ENCODE data around the gene PSME3IP1. TPM values are rescaled to one million over a fixed set of nuclear protein-coding genes. Genes with fewer than 3 reads are reported as not detected.

PSME3IP1 gene
- polyA plus RNA-seq, 1 of the 3 experiments (the other 2 are of a cell fraction), result 80.9 TPM

- H3K4me2 ChIP-seq, result no peak overlapping the region
- no peak overlapping the region for H3K4me3 ChIP-seq (ENCODE audit: low read depth in 2 of 2, low read length in 1 of 2)
- H4K20me1 ChIP-seq (ENCODE audit: insufficient read depth), result no peaks in the 10 kb centered on the region
- H3K27me3 ChIP-seq (ENCODE audit: insufficient read depth), result no peaks in the 10 kb centered on the region
- ChIA-PET POLR2A (no interaction called here), CTCF (interaction anchor here (1.0 to 2.5 kb wide), 2 partner anchors 10 to 205 kb away, joined by 3 to 6 read pairs; no protein-coding TSS in a partner anchor)
- no peak for DNase-seq
- no peak overlapping the region for H3K27ac ChIP-seq (ENCODE audit: low read depth in 2 of 2, low read length in 1 of 2)
- peaks cover 6% of the 10 kb centered on the region for H3F3A ChIP-seq (replicated peaks; ENCODE audit: insufficient read depth)
- peaks cover 13% of the 10 kb centered on the region; the same call in 1 of the 2 replicates for H3K79me2 ChIP-seq (ENCODE audit: insufficient read depth)
- no peak overlapping the region for H3K9ac ChIP-seq
- no peaks in the 10 kb centered on the region for H3K9me2 ChIP-seq
- WGBS (ENCODE audit: low lambda C conversion rate), result 100% methylated on average over 1 of the region's 1 CpG
- H3K9me3 ChIP-seq, result no peaks in the 10 kb centered on the region
- peaks cover 62 to 89% of the 10 kb centered on the region in 2 experiments for H3K36me3 ChIP-seq (replicated peaks in 1 of 2; ENCODE audit: control insufficient read depth in 1 of 2, insufficient read depth in 2 of 2, low read length in 1 of 2)
- TF ChIP-seq SMC3 (IDR thresholded peaks at IDR 0.05; ENCODE audit: low read depth, low read length) (no peak), NRF1 (IDR thresholded peaks at IDR 0.05; ENCODE audit: low read depth, low read length) (no peak), RCOR1 (IDR thresholded peaks at IDR 0.05; ENCODE audit: low read length) (no peak), YY1 (IDR thresholded peaks at IDR 0.05; ENCODE audit: low read depth) (no peak), RXRA (IDR thresholded peaks at IDR 0.05; ENCODE audit: borderline replicate concordance, low read depth) (no peak), EZH2phosphoT487 (IDR thresholded peaks at IDR 0.05; ENCODE audit: borderline replicate concordance, low read depth) (no peak), GABPA (IDR thresholded peaks at IDR 0.05; ENCODE audit: low read depth) (no peak), NFIC (IDR thresholded peaks at IDR 0.05; ENCODE audit: borderline replicate concordance) (no peak), POLR2AphosphoS5 (IDR thresholded peaks at IDR 0.05; ENCODE audit: low read depth, low read length) (no peak), MAX (IDR thresholded peaks at IDR 0.05; ENCODE audit: low read depth) (no peak), FOSL2 (IDR thresholded peaks at IDR 0.05; ENCODE audit: borderline replicate concordance, low read depth) (no peak), GATA2 (CRISPR knock-in tag; IDR thresholded peaks at IDR 0.05) (no peak)
- no peaks in the 10 kb centered on the region for H3K4me1 ChIP-seq (ENCODE audit: control insufficient read depth in 1 of 2, insufficient read depth in 2 of 2, low read depth in 1 of 2, low read length in 1 of 2)
- no peak overlapping the region for H2AFZ ChIP-seq (ENCODE audit: low read depth)
These were observed 27.6 kb upstream of the PSME3IP1 start for GRCh38 chr16:57213462-57213861.

- TF ChIP-seq EZH2phosphoT487 (IDR thresholded peaks at IDR 0.05; ENCODE audit: borderline replicate concordance, low read depth), result no peak
- no peak for TF ChIP-seq ELF1 (IDR thresholded peaks at IDR 0.05)
- no peak for TF ChIP-seq IRF3 (IDR thresholded peaks at IDR 0.05; ENCODE audit: low read depth, low read length)
- no peak for TF ChIP-seq SIN3A (IDR thresholded peaks at IDR 0.05; ENCODE audit: borderline replicate concordance, low read depth, low read length)
- no peak for TF ChIP-seq SMC3 (IDR thresholded peaks at IDR 0.05; ENCODE audit: low read depth, low read length)
- TF ChIP-seq FOXJ3 (CRISPR knock-in tag; IDR thresholded peaks at IDR 0.05), result no peak
- no peak for TF ChIP-seq RAD21 (IDR thresholded peaks at IDR 0.05; ENCODE audit: low read length)
- TF ChIP-seq EP300 (IDR thresholded peaks at IDR 0.05; ENCODE audit: borderline replicate concordance in 1 of 2, low read depth in 1 of 2, low read length in 1 of 2), result no peak
- no peak for TF ChIP-seq GATA2 (CRISPR knock-in tag; IDR thresholded peaks at IDR 0.05)
- TF ChIP-seq CHD2 (IDR thresholded peaks at IDR 0.05; ENCODE audit: low read length, partially characterized antibody), result no peak
- Histone ChIP-seq H3K4me2 (no peak overlapping the region), H3F3A (replicated peaks; ENCODE audit: insufficient read depth) (no peaks in the 10 kb centered on the region), H3K27ac (ENCODE audit: low read depth in 2 of 2, low read length in 1 of 2) (no peak overlapping the region), H3K9me2 (no peaks in the 10 kb centered on the region), H4K20me1 (ENCODE audit: insufficient read depth) (no peaks in the 10 kb centered on the region), H2AFZ (ENCODE audit: low read depth) (no peak overlapping the region), H3K4me3 (ENCODE audit: low read depth in 2 of 2, low read length in 1 of 2) (no peak overlapping the region), H3K36me3 (replicated peaks in 1 of 2; ENCODE audit: control insufficient read depth in 1 of 2, insufficient read depth in 2 of 2, low read length in 1 of 2) (peaks cover 54 to 87% of the 10 kb centered on the region in 2 experiments), H3K79me2 (ENCODE audit: insufficient read depth) (peaks cover 23% of the 10 kb centered on the region), H3K27me3 (ENCODE audit: insufficient read depth) (no peaks in the 10 kb centered on the region), H3K9me3 (no peaks in the 10 kb centered on the region), H3K4me1 (ENCODE audit: control insufficient read depth in 1 of 2, insufficient read depth in 2 of 2, low read depth in 1 of 2, low read length in 1 of 2) (no peaks in the 10 kb centered on the region), H3K9ac (no peak overlapping the region)
- POLR2A ChIA-PET, result no interaction called here
- no peak for DNase-seq
- 94% methylated on average over 5 of the region's 5 CpGs for WGBS (ENCODE audit: low lambda C conversion rate)
- CTCF ChIA-PET, result interaction anchor here (1.3 kb wide), 1 partner anchor 19 kb away, joined by 3 read pairs; no protein-coding TSS in a partner anchor
These were observed 23.9 kb upstream of the PSME3IP1 start for GRCh38 chr16:57209780-57210179.
